ENCODE results near the gene CHST8.

CHST8 gene

DNA sequence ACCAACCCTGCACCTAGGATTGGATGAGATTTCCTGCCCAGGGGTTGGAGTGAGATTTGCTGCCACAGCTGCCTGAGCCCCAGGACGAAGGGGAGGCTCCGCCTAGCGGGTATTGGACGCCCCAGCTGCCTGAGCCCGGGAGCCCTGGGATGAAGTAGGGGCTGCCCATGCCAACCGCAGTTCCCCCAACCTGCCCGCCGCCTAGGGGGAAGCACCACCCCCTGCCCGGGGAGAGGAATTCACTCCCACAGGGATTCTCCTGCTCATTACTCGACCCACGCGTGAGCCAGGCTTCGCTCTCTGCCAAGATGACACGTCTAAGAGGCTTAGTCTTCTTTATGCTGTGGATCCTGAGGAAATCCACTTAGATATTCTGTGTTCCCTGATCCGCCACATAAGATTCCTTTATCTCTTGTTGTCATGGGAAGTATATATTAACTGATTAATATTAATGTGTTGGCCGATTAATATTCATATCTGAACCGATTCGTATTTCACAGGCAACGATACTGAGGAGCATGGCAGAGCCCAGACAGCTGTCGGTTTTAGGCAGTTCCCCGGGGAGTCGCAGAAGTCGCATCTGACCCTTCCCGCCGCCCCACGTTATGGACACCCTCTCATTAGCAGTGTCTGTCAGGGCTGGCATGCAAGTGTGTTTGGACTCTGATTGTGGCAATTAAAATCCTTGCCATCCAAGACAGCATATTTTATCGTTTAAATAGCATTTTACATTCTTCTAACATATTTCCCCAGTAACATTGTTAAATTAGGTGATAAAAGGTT lies 130.5 kb downstream of the CHST8 start:
- H4K20me1 ChIP-seq (ENCODE audit: control insufficient read depth, insufficient read depth, low read depth, low read length), result no peaks in the 10 kb centered on the region

DNA sequence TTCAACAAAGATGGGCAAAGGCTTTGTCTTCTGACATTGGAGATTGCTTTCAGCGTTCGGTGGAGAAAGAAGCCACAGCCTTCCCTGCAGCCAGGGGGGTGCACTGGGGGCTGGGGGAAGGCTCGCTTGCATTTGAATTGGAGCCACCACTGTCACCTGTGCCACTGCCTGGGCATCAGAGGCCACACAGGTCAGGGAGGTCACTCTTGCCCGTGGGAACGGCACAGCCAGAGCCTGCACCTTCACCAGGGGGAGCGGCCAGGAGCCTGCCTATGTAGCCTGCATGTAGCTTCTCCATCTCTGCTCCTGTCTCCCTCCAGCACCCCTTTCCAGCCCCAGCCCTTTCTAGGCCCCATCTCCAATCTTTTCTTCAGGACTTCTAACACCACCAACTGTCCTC lies 131.2 kb downstream of the CHST8 start:
- TF ChIP-seq, protein P1, sequence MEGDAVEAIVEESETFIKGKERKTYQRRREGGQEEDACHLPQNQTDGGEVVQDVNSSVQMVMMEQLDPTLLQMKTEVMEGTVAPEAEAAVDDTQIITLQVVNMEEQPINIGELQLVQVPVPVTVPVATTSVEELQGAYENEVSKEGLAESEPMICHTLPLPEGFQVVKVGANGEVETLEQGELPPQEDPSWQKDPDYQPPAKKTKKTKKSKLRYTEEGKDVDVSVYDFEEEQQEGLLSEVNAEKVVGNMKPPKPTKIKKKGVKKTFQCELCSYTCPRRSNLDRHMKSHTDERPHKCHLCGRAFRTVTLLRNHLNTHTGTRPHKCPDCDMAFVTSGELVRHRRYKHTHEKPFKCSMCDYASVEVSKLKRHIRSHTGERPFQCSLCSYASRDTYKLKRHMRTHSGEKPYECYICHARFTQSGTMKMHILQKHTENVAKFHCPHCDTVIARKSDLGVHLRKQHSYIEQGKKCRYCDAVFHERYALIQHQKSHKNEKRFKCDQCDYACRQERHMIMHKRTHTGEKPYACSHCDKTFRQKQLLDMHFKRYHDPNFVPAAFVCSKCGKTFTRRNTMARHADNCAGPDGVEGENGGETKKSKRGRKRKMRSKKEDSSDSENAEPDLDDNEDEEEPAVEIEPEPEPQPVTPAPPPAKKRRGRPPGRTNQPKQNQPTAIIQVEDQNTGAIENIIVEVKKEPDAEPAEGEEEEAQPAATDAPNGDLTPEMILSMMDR (IDR thresholded peaks at IDR 0.05; ENCODE audit: low read depth, low read length, poor library complexity, severe bottlenecking), result no peak
- no peak for TF ChIP-seq EZH2phosphoT487 (IDR thresholded peaks at IDR 0.05; ENCODE audit: borderline replicate concordance, low read length)
- Histone ChIP-seq H3K4me2 (ENCODE audit: low read length) (no peak overlapping the region), H3F3A (ENCODE audit: control insufficient read depth, insufficient read depth) (no peaks in the 10 kb centered on the region), H3K9me3 (ENCODE audit: control insufficient read depth, insufficient read depth, low read length) (no peaks in the 10 kb centered on the region), H3K4me1 (ENCODE audit: control insufficient read depth, low read length) (no peaks in the 10 kb centered on the region), H3K27me3 (ENCODE audit: control insufficient read depth, low read length) (no peaks in the 10 kb centered on the region), H3K4me3 (ENCODE audit: low read length) (no peak overlapping the region), H4K20me1 (ENCODE audit: control insufficient read depth, insufficient read depth, low read depth, low read length) (no peaks in the 10 kb centered on the region), H3K9me2 (replicated peaks; ENCODE audit: control insufficient read depth, low read length) (no peaks in the 10 kb centered on the region), H3K27ac (ENCODE audit: low read depth, low read length) (no peak overlapping the region), H3K36me3 (ENCODE audit: control insufficient read depth, low read length) (no peaks in the 10 kb centered on the region), H3K79me2 (ENCODE audit: control insufficient read depth, low read length) (no peaks in the 10 kb centered on the region)

More for the DNA sequence above, 130.5 kb downstream of the CHST8 start:
- Histone ChIP-seq H3K27me3 (ENCODE audit: control insufficient read depth, low read length) (no peaks in the 10 kb centered on the region), H3K79me2 (ENCODE audit: control insufficient read depth, low read length) (no peaks in the 10 kb centered on the region), H3K4me1 (ENCODE audit: control insufficient read depth, low read length) (no peaks in the 10 kb centered on the region), H3K4me2 (ENCODE audit: low read length) (no peak overlapping the region), H3K36me3 (ENCODE audit: control insufficient read depth, low read length) (no peaks in the 10 kb centered on the region), H3K9me2 (replicated peaks; ENCODE audit: control insufficient read depth, low read length) (no peaks in the 10 kb centered on the region), H3K4me3 (ENCODE audit: low read length) (no peak overlapping the region), H3K9me3 (ENCODE audit: control insufficient read depth, insufficient read depth, low read length) (no peaks in the 10 kb centered on the region), H3F3A (ENCODE audit: control insufficient read depth, insufficient read depth) (no peaks in the 10 kb centered on the region), H3K27ac (ENCODE audit: low read depth, low read length) (no peak overlapping the region)
- TF ChIP-seq, protein P1 (IDR thresholded peaks at IDR 0.05; ENCODE audit: low read depth, low read length, poor library complexity, severe bottlenecking), result no peak
- no peak for TF ChIP-seq EZH2phosphoT487 (IDR thresholded peaks at IDR 0.05; ENCODE audit: borderline replicate concordance, low read length)

DNA sequence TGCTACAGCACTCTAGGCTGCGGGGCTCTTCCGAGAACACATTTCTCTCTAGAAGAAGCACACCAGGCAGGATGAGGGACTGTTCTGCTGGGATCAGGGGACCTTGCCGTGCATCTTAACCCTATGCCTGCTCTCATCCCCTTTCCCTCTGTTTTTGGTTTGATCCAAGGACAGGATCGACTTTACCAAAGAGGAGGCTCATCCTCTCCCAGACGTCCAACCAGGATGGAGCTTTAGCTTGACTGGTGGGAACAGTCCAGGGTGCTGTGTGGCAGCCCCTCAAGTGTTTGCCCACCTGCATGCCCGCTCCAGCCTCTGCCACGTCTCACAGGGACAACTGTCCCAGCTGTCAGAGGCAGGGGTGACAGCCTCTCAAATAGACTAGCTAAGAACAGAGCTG lies 132.6 kb downstream of the CHST8 start:
- Histone ChIP-seq H3K27ac (ENCODE audit: low read depth, low read length) (no peak overlapping the region), H3F3A (ENCODE audit: control insufficient read depth, insufficient read depth) (no peaks in the 10 kb centered on the region), H3K4me2 (ENCODE audit: low read length) (no peak overlapping the region), H3K4me1 (ENCODE audit: control insufficient read depth, low read length) (no peaks in the 10 kb centered on the region), H3K9me2 (replicated peaks; ENCODE audit: control insufficient read depth, low read length) (no peaks in the 10 kb centered on the region), H3K36me3 (ENCODE audit: control insufficient read depth, low read length) (no peaks in the 10 kb centered on the region), H3K79me2 (ENCODE audit: control insufficient read depth, low read length) (no peaks in the 10 kb centered on the region), H3K27me3 (ENCODE audit: control insufficient read depth, low read length) (no peaks in the 10 kb centered on the region), H3K4me3 (ENCODE audit: low read length) (no peak overlapping the region), H4K20me1 (ENCODE audit: control insufficient read depth, insufficient read depth, low read depth, low read length) (no peaks in the 10 kb centered on the region), H3K9me3 (ENCODE audit: control insufficient read depth, insufficient read depth, low read length) (no peaks in the 10 kb centered on the region)
- TF ChIP-seq, protein P1 (IDR thresholded peaks at IDR 0.05; ENCODE audit: low read depth, low read length, poor library complexity, severe bottlenecking), result no peak
- TF ChIP-seq EZH2phosphoT487 (IDR thresholded peaks at IDR 0.05; ENCODE audit: borderline replicate concordance, low read length), result no peak

All from DOHH2 (cell line).